Measurements from ENCODE around the gene DNAH17.

Gene DNAH17

DNA sequence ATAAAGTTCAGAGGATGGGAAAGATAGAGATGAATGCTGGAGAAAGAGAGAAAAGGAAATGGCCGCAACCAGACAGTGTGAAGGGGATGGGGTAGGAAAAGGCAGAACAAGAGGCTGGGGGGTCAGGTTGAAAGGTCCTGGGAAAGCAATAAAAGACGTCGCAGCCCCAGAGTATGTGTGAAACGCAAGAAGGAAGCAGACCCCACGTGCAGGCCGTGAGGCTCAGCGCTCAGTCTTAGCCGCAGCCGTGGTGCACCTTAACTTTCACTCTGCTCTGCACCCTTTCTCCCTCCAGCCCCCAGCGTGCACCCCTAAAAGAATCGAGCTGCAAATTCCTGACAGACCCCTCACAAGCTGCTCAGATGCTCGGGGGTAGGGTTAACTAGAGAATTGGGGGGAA, 1.9 kb downstream of the DNAH17 start:
- no peak for DNase-seq (ENCODE audit: low read depth in 2 of 2)

DNA sequence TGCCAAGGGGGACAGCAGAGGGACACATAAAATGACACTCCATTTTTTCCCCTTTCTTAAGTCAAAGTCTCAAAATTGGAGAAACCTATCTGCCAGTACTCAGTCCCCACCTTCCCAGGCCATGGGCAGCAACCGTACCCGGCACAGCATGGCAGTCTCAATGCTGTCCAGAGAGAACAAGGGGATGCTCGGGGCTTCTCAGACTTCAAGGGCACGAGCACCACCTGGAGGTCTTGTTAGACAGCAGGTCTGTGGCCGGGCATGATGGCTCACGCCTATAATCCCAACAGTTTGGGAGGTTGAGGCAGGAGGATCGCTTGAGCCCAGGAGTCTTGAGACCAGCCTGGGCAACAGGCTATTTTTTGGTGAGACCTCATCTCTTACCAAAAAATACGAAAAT, 3.2 kb downstream of the DNAH17 start:
- no peak for DNase-seq (ENCODE audit: low read depth in 2 of 2)

DNA sequence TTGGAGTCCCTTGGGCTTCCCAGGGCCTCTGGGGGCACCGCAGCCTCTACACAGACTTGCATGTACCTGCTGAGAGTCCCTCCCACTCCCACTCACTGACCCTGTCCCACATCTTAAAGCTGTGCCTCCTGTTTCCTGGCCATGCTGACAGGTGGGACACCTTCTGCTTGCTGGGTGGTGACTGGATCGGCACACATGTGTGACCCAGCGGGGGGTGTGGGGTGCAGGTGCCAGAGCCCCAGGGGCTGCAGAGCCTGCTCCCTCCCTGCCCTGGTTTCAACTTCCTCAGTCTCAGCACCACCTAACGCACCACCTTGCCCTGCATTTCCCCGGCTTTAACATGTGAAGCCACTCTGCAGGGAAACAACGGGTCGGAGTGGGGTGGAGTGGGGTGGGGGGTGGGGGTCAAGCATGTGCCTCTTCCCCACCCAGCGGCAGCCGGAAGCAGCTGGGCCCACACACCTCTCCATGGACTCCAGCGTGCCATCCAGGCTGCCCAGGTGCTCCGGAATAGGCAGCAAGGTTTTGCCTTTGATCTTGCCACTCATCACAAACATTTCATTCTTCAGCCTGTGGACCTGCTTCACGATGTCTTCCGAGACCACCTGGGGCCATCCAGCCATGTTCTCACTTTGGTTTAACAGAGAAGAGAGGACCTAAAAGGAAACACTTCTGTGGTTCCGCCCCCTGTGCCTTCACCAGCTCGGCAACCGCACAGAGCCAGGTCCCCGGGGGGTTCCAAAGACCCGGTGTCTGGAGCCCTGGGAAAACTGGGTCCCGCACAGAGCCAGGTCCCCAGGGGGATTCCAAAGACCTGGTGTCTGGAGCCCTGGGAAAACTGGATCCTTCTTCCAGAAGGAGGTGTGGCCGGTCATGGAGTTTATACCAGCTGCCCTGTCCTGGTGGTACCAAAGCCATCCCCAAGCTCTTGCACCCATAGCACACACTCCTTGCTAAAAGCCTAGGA, 4.7 kb downstream of the DNAH17 start:
- DNase-seq (ENCODE audit: low read depth in 2 of 2) = no peak

DNA sequence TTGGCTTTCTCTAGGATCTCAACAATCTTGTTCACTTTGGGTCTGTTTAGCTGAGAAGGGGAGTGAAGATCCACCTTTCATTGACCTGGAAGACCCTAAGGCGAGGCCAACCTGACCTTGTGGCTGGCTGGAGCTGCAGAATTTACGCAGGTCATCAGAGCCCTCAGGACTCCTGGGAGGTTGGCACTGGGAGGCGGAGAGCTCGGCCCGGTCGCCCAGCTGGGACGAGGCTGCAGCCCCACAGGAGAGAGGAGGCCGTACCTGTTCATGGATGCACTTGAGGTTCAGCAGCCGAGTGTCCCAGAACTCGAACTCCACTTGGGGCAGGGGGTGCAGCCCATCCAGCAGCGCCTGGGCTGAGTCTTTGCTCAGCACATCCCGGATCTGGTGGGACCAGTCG, 5.9 kb downstream of the DNAH17 start:
- no peak for DNase-seq (ENCODE audit: low read depth in 2 of 2)

DNA sequence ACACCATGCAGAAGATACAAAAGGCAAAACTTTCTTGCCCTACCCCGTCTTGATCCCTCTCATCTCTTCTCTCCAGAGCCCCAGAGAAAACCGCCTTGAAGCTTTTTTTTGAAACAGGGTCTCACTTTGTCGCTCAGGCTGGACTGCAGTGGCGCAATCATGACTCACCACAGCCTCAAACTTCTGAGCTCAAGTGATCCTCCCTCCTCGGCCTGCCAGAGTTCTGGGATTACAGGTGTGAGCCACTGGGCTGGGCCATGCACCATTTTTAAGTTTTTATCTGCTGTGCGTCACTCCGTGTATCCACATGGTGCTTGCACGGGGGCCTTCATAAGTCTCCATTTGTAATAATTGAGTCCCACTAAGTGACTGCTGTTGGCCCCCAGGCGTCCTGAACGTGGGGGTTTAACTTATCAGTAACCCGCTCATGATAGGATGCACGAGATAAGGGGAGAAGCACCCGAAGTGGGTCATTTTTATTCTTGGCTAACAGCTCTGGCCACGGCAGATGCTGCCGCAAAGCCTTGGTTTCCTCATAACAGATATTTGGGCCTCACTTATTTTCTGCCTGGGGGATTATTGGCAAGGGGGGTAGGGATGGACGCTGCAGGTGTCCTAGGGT, 8.6 kb downstream of the DNAH17 start:
- no peak for DNase-seq (ENCODE audit: low read depth in 2 of 2)

DNA sequence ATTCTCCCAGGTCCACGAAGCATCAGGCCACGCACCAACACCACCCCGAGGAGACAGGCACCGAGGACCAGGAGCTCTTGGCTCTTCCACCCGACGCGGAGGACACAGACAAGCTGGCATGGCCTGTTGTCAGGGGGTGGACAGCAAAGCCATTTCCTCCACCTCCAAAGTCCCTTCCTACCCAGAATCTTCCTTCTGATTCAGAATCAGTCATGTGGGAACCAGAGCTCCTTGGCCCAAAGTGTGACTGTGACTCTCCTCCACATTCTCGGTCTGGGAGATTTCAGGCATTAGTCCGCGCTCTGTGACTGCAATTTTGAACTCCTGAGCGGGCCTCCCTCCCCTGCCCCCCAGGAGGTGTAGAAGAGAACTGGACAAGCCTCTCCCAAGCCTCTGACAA, 9.2 kb downstream of the DNAH17 start:
- no peak for DNase-seq (ENCODE audit: low read depth in 2 of 2)

DNA sequence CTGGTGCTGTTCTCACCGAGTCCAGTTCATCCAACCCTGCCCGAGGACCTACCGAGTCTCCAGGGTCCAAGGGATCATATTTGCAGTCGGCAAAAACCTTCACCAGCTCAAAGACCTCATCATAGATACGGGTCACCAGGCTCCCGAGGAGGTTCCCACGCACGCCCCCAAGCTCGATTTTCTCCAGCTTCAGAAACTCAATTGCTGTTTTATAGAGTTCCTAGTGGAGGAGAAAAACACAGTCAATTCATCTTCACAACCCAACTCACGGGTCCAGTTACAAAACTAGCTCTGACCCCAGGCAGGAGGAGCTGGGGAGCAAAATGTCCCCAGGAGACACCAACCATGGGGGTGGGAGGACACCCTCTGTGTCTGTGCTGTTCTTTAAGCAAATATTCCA, 10.2 kb downstream of the DNAH17 start:
- no peak for DNase-seq (ENCODE audit: low read depth in 2 of 2)

DNA sequence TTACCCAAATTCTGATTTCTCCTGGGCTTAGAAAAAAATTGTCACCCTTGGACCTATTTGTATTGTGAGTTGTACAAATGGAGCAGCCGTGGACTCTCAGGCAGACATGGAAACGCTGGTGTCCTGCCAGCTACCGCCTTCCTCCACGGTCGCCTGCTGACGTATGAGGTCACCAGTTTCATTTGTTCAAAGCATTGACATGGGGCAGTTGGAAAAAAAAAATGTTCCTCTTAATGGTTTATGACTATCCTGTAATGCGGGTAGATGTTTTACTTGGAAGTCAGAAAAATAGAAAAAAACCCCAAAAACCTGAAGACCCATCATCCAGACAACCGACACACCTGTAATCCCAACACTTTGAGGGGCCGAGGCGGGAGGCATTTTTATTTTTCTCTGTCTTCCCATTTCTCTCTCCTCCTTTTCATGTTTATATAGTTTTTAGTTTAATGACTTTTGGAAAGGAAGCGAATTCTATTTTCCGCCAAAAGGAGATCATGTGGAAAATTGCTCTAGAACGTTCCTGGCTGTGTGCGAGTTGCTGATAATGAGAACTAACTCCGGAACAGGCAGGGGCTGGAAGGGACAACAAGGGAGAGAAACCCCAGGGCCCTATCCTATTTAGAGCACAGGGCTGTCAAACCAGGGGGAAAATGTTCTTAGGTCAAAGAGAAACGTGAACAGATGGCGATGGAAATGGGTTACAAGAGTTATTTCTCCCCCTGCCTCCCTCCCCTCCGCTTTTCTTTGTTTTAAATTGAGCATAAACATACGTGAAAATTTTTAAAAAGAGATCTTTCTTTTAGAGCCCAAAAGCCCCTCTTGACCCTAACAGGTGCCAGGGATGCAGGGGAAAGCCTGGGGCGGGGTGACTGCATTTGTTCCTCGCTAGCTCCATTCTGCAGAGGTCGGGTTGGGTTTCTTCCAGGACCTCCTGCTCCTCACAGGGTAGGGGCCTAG, 13.7 kb downstream of the DNAH17 start:
- no peak for DNase-seq (ENCODE audit: low read depth in 2 of 2)

DNA sequence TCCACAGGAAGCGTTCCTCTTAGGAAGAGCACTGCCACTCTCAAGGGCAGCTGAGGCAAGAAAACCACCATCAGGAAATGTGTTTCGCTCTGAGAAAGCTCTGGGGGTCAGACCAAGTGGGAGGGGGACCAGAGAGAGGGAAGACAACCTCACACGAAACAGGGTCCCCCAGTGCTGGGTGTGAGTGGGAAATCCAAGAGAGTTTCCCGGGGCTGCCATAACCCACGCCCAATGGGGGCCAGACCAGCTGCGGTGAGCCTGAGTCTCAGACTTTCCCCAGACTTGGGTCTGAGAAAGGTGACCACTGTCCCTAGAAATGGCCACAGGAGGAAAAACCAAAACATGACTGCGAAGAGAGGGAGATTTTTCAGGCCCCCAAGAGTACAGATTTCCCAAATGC, 14.5 kb downstream of the DNAH17 start:
- no peak for DNase-seq (ENCODE audit: low read depth in 2 of 2)

DNA sequence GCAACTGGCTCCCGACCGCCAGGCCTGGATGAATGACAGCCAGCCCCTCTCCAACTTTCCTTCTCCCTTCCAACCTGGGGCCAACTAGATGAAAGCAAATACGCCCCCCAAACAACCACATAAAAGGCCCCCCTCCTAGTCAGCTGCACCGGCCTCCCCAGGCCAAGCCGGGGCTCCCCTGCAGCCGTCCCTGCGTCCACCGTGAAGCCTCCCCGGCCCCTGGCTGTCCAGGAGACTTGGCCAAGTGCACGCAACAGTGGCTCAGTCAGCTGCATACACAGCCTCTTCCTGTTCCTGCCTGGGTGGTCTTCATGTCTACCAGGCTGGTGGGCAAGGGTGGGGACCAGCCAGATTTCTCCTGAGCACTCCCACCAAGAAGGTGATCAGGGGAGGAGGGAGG, 16.0 kb downstream of the DNAH17 start:
- no peak for DNase-seq (ENCODE audit: low read depth in 2 of 2)

DNA sequence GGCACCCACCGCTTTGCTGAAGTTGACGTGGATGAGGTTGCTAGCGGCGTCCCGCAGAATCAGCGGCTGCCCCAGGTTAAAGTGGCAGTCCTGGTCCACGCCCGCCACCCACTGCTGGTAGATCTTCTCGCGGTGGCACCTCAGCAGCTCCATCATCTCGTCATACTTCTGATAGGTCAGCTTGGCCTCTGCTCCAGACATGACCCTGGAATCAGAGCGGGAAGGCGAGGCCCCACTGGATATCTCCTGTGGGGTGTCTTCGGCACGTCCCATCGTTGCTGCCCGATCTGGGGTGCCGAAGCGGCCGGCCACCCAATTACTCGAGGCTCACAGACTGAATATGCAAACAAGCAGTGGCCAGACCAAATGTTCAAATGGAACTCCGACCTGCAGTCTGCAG, 16.5 kb downstream of the DNAH17 start:
- no peak for DNase-seq (ENCODE audit: low read depth in 2 of 2)

DNA sequence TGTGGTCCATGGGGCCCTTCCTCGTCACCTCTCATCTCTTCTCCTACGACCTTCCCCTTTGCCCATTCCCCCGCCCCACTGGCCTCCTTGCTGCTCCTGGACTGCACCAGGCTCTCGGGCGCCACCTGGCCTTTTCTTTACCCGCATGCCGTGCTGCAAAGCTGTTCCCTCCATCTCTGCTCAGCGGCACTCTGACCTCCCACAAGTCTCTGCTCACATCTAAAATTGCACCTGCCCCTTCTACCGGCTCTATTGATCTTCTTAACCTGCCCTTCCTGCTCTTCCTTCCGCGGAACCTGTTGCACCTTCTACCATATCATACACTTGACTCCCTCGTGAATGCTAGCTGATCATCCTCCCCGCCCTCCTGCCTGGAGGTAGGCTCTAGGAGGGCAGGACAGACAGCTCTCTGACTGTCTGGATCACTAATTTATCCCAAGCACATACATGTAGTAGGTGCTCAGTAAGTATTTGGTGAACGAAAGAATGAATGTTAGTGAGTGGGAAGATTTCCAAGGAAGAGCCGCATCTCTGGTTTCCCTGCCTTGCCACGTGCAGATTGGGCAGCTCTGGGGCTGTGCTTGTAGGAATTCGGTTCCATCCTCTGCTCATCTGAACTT, 17.3 kb downstream of the DNAH17 start:
- DNase-seq (ENCODE audit: low read depth in 2 of 2) = no peak

DNA sequence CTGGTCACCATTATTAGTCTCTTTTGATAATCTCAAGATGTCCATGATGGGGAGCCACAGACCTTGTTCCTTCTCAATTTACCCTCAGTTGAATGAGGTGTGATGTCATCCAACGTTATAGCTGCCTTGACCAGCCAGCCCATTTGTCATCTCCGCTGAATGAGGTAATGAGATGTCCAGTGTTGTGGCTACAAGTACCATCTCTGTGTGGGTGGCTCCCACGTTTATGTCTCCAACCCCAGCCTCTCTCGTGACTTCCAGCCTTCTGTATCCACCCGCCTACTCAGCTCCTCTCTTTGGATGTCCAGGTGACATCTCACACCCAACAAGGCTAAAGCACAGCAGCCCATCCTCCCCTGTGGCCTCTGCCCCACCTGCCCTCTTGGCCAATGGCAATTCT, 18.2 kb downstream of the DNAH17 start:
- DNase-seq (ENCODE audit: low read depth in 2 of 2) = no peak

DNA sequence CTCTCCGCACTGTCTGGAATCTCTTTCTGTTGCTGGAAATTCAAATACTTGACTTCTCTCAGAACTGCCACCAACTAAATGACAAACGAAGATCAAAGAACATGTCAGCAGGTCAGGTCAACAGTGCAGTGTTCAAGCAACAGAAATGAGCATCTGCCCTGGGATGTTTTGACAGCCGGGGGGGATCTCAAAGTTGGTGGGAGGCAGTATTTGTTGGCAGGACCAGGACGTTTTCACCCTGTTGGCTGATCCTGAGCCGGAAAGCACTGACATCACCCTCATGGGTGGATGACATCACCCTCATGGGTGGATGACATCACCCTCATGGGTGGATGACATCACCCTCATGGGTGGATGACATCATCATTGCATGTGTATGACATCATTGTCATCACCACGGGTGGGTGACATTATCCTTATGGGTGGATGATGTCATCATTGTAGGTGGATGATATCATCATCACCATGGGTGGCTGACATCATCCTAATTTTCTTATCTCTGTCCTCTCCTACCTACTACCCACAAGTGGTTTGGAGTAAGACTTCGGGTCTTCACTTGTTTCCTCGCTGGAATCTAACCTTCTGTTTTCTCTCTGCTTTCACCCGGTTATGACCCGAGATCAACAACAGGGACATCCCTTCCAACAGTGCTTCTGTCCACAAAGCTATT, 18.9 kb downstream of the DNAH17 start:
- DNase-seq (ENCODE audit: low read depth in 2 of 2) = no peak

DNA sequence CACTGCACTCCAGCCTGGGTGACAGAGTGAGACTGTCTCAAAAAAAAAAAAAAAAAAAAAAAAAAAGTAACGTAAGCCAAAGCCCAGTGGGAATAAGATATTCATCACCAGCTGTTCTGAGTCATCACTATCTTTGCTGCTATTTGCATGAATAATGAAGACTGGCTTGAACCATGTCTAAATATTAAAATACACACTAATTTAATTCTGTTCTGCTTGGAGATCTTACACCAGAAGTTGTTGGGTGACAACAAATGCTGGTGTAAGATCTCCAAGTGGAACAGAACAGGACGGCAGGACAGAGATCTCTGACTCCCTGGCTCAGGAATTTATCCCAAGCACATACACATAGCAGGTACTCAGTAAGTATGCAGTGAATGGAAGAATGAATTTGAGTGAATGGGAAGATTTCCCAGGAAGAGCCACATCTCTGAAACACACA, 19.6 kb downstream of the DNAH17 start:
- DNase-seq (ENCODE audit: low read depth in 2 of 2) = no peak

DNA sequence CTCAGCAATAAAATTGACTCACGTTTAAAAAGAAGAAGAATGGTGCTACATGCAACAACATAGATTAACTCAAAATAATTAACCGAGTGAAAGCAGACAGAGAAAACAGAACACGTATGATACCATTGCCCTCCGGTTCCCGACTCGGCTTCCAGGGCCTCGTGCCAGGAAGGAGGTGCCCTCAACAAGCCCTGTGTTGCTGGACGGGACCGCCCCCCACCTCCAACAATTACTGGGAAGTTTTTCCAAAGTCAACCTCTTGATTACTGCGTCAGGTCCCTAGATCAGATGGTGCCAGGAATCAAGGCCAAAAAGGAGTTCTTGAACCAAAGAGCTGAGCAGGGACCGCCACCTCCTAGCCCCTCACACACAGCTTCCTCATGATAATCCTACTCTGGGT, 20.4 kb downstream of the DNAH17 start:
- no peak for DNase-seq (ENCODE audit: low read depth in 2 of 2)

DNA sequence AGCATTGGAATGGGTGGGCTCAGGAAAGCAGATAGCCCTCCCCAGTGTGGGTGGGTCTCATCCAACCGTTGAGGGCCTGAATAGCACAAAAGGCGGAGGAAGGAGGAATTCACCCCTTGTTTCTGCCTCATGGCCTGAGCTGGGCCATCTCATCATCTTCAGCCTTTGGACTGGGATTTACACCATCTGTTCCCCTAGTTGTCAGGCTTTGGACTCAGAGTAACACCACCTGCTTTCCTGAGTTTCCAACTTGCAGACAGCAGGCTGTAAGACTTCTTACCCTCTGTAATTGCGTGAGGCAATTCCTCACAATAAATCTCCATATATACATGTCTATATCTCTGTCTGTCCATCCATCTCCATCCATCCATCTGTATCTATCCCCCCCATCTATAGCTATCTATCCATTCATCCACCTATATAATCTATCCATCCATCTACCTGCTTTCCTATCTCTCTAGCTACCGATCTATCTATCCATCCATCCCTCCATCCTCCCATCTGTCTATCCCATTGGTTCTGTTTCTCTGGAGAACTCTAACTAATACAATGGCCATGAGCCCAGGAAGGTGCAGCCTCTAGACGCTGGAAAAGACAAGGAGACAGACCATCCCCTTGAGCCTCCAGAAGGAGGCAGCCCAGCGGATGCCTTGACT, 21.3 kb downstream of the DNAH17 start:
- no peak for DNase-seq (ENCODE audit: low read depth in 2 of 2)

DNA sequence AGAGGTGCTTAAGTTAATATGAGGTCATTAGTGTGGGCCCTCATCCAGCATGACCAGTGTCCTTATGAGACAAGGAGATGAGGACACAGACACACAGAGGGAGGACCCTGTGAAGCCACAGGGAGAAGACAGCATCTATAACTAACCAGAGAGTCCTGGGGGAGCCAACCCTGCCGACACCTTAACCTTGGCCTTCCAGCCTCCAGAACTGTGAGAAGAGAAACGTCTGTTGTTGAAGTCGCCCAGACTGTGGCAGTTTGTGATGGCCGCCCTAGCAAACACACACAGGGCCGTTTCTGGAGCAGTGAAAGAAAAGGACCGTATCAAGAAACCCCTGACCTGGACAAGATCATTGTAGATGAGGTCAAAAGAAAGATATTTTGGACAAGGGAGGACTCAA, 26.7 kb downstream of the DNAH17 start:
- DNase-seq (ENCODE audit: low read depth in 2 of 2) = no peak

DNA sequence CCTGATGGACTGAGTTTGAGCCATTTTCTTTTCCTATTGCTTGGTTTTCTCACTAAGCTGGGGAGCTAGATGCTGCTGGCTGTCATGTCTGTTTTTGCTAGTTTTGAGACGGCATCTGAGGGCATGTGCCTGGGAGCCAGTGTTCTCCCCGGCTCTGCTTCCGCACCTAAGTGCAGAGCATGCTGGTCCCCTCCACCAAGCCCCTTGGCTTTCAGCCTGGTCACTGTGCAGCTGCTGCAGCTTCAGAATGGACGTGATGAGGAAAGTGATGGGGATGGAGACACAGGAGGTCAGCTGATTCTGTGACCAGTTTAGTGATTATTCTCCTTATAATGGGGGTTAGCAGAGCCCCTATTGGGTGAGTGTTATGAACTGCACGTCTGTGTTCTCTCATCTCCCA, 28.5 kb downstream of the DNAH17 start:
- no peak for DNase-seq (ENCODE audit: low read depth in 2 of 2)

DNA sequence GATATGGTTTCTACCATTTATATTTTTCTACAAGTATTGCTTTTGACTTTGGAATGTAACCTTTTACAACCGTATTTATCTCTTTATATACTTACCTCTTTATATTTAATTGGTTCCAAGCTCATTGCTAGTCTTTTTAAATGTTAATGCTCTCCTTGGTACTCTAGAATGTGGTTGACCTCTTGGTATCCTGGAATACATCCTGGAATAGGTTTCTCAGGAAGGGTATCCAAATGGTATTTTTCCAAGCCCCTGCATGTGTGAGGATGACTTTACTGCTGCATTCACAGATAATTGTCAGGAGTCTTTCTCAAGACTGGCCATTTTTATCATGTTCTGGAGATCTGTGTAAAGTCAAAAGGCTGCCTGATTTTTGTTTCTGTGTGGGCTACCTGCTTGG, 30.2 kb downstream of the DNAH17 start:
- DNase-seq (ENCODE audit: low read depth in 2 of 2) = no peak

DNA sequence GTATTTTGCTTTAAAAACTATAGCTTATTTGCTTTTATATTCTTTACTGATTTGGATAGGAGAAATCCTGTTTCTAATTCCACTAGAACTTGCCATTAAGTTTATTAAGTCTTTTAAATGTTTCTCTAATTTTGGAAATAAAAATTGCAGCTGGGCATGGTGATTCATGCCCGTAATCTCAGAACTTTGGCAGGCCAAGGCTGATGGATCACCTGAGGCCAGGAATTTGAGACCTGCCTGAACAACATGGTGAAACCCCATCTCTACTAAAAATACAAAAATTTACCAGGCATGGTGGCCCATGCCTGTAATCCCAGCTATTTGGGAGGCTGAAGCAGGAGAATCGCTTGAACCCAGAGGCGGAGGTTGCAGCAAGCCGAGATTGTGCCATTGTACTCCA, 30.7 kb downstream of the DNAH17 start:
- DNase-seq (ENCODE audit: low read depth in 2 of 2) = no peak
